ENCODE measurements around the gene SNX22.
A peak's percentile ranks its signal among the peaks of the same experiment; 100 is the strongest.

SNX22 gene

GRCh38 chr15:64158363-64159134, 7.0 kb downstream of the SNX22 start:
- Mint-ChIP-seq H3K4me1 (ENCODE audit: low read depth) (peaks cover 33% of the 10 kb centered on the region), H3K4me3 (no peak overlapping the region), H3K9me3 (no peaks in the 10 kb centered on the region), H3K36me3 (ENCODE audit: low read depth) (peaks cover 77% of the 10 kb centered on the region), H3K27ac (peak overlapping the region; percentile 71), H3K27me3 (peaks cover under 1% of the 10 kb centered on the region)
- DNase-seq = no peak

GRCh38 chr15:64161688-64162477, 10.4 kb downstream of the SNX22 start:
- H3K4me3 Mint-ChIP-seq = peak overlapping the region; percentile 92
- H3K9me3 Mint-ChIP-seq = no peaks in the 10 kb centered on the region
- H3K27ac Mint-ChIP-seq = peak overlapping the region; percentile 94
- peaks cover 53% of the 10 kb centered on the region for H3K36me3 Mint-ChIP-seq (ENCODE audit: low read depth)
- no peaks in the 10 kb centered on the region for H3K27me3 Mint-ChIP-seq
- DNase-seq = no peak
- peaks cover 45% of the 10 kb centered on the region for H3K4me1 Mint-ChIP-seq (ENCODE audit: low read depth)

- peaks cover 47% of the 10 kb centered on the region for H3K4me1 Mint-ChIP-seq (ENCODE audit: low read depth)
- no peaks in the 10 kb centered on the region for H3K9me3 Mint-ChIP-seq
- H3K27me3 Mint-ChIP-seq = no peaks in the 10 kb centered on the region
- peak overlapping the region; percentile 92 for H3K4me3 Mint-ChIP-seq
- H3K36me3 Mint-ChIP-seq (ENCODE audit: low read depth) = peaks cover 47% of the 10 kb centered on the region
- no peak for DNase-seq
- peak overlapping the region; percentile 94 for H3K27ac Mint-ChIP-seq
These were observed 10.9 kb downstream of the SNX22 start for GRCh38 chr15:64162478-64162868.

GRCh38 chr15:64162869-64163658, 11.5 kb downstream of the SNX22 start, which contains the start of gene PPIB:
Gene PPIB (minus strand): TSS chr15:64163022. CDS start chr15:64162986, 36 bp downstream.
- H3K27me3 Mint-ChIP-seq = no peaks in the 10 kb centered on the region
- peaks cover 41% of the 10 kb centered on the region for H3K36me3 Mint-ChIP-seq (ENCODE audit: low read depth)
- peak; percentile 98 for DNase-seq
- peak within 1 kb of the TSS; percentile 92 for H3K4me3 Mint-ChIP-seq
- H3K27ac Mint-ChIP-seq = peak within 1 kb of the TSS; percentile 96
- H3K9me3 Mint-ChIP-seq = no peaks in the 10 kb centered on the region
- H3K4me1 Mint-ChIP-seq (ENCODE audit: low read depth) = peaks cover 44% of the 10 kb centered on the region

- Mint-ChIP-seq H3K36me3 (ENCODE audit: low read depth) (peaks cover 33% of the 10 kb centered on the region), H3K27ac (peak overlapping the region; percentile 96), H3K9me3 (no peaks in the 10 kb centered on the region), H3K4me3 (peak overlapping the region; percentile 81), H3K4me1 (ENCODE audit: low read depth) (peaks cover 38% of the 10 kb centered on the region), H3K27me3 (no peaks in the 10 kb centered on the region)
- DNase-seq = no peak
These were observed 12.3 kb downstream of the SNX22 start for GRCh38 chr15:64163659-64164362.

GRCh38 chr15:64164436-64164835, 12.9 kb downstream of the SNX22 start:
- H3K27me3 Mint-ChIP-seq = no peaks in the 10 kb centered on the region
- DNase-seq = no peak
- peak overlapping the region; percentile 96 for H3K27ac Mint-ChIP-seq
- H3K9me3 Mint-ChIP-seq = no peaks in the 10 kb centered on the region
- H3K4me3 Mint-ChIP-seq = peak overlapping the region; percentile 27
- H3K36me3 Mint-ChIP-seq (ENCODE audit: low read depth) = peaks cover 27% of the 10 kb centered on the region
- H3K4me1 Mint-ChIP-seq (ENCODE audit: low read depth) = peaks cover 36% of the 10 kb centered on the region

- peaks cover 26% of the 10 kb centered on the region for H3K4me1 Mint-ChIP-seq (ENCODE audit: low read depth)
- H3K27ac Mint-ChIP-seq = no peak overlapping the region
- no peaks in the 10 kb centered on the region for H3K9me3 Mint-ChIP-seq
- no peaks in the 10 kb centered on the region for H3K27me3 Mint-ChIP-seq
- H3K4me3 Mint-ChIP-seq = no peak overlapping the region
- H3K36me3 Mint-ChIP-seq (ENCODE audit: low read depth) = peaks cover 29% of the 10 kb centered on the region
- DNase-seq = no peak
These were observed 14.8 kb downstream of the SNX22 start for GRCh38 chr15:64166102-64166890.

- Mint-ChIP-seq H3K4me3 (no peak overlapping the region), H3K27me3 (no peaks in the 10 kb centered on the region), H3K27ac (no peak overlapping the region), H3K4me1 (ENCODE audit: low read depth) (no peaks in the 10 kb centered on the region), H3K36me3 (ENCODE audit: low read depth) (peaks cover 66% of the 10 kb centered on the region), H3K9me3 (no peaks in the 10 kb centered on the region)
- DNase-seq = no peak
These were observed 28.8 kb downstream of the SNX22 start for GRCh38 chr15:64180235-64180824.

- peaks cover 60% of the 10 kb centered on the region for H3K36me3 Mint-ChIP-seq (ENCODE audit: low read depth)
- no peaks in the 10 kb centered on the region for H3K9me3 Mint-ChIP-seq
- peaks cover 5% of the 10 kb centered on the region for H3K4me1 Mint-ChIP-seq (ENCODE audit: low read depth)
- no peak for DNase-seq
- no peak overlapping the region for H3K27ac Mint-ChIP-seq
- no peak overlapping the region for H3K4me3 Mint-ChIP-seq
- H3K27me3 Mint-ChIP-seq = no peaks in the 10 kb centered on the region
These were observed 31.4 kb downstream of the SNX22 start for GRCh38 chr15:64182859-64183370.

- H3K27ac Mint-ChIP-seq = peak overlapping the region; percentile 29
- H3K9me3 Mint-ChIP-seq = no peaks in the 10 kb centered on the region
- H3K36me3 Mint-ChIP-seq (ENCODE audit: low read depth) = peaks cover 61% of the 10 kb centered on the region
- DNase-seq = no peak
- H3K4me1 Mint-ChIP-seq (ENCODE audit: low read depth) = peaks cover 13% of the 10 kb centered on the region
- H3K4me3 Mint-ChIP-seq = no peak overlapping the region
- no peaks in the 10 kb centered on the region for H3K27me3 Mint-ChIP-seq
These were observed 33.8 kb downstream of the SNX22 start for GRCh38 chr15:64185146-64185911.

GRCh38 chr15:64187396-64188191, 36.1 kb downstream of the SNX22 start:
- H3K27me3 Mint-ChIP-seq = no peaks in the 10 kb centered on the region
- no peaks in the 10 kb centered on the region for H3K9me3 Mint-ChIP-seq
- peaks cover 13% of the 10 kb centered on the region for H3K4me1 Mint-ChIP-seq (ENCODE audit: low read depth)
- peaks cover 54% of the 10 kb centered on the region for H3K36me3 Mint-ChIP-seq (ENCODE audit: low read depth)
- H3K4me3 Mint-ChIP-seq = no peak overlapping the region
- H3K27ac Mint-ChIP-seq = peak overlapping the region; percentile 71
- DNase-seq = no peak

Measured in activated T-cell treated with anti-CD3 and anti-CD28 coated beads, Interleukin-2, amount 50 U/mL, for 24 hours (primary cell).